ENCODE data around the gene NHSL1. TPM values are rescaled to one million over a fixed set of nuclear protein-coding genes. Genes with fewer than 3 reads are reported as not detected.

NHSL1 gene
- total and polyA plus RNA-seq, 2 donors (not counting 3 experiments of a cell fraction or from before 2014, with no cell fraction given): 24.8 to 55.0 TPM

DNA sequence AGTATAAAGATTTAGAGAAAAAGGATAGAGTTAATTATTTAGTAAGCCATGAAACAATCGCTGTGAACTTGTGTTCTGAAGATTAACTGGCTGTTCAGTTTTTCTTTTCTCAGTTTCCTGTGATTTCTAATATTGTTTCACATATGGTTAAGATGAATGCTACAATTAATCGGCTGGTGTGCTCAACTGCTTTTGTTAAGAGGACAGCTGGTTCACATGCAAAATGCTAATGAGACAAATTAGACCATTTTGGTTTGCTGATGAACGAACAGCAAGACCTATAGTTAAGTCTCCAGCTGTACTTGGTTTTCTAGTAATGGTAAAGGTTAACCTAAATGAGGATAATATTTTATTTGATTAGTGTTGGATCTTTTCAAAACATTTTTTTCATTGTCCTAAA, 10.8 kb upstream of the NHSL1 start:
- Histone ChIP-seq H3K4me1 (ENCODE audit: control insufficient read depth, extremely low read depth, insufficient read depth, low read length) (no peaks in the 10 kb centered on the region), H2AFZ (ENCODE audit: low read depth, low read length) (no peak overlapping the region), H4K20me1 (replicated peaks; ENCODE audit: control insufficient read depth, extremely low read depth, insufficient read depth, low read length) (peaks cover 13% of the 10 kb centered on the region), H3K9me3 (replicated peaks; ENCODE audit: control insufficient read depth, insufficient read depth, low read length) (no peaks in the 10 kb centered on the region), H3K27ac (ENCODE audit: insufficient read depth, low read depth, low read length) (no peak overlapping the region), H3K9me1 (replicated peaks; ENCODE audit: control insufficient read depth, extremely low read depth, insufficient read depth, low read length) (no peaks in the 10 kb centered on the region), H3K4me3 (replicated peaks in 1 of 3; ENCODE audit: insufficient read depth in 1 of 3, low read depth in 1 of 3, low read length in 3 of 3) (no peak overlapping the region), H3K79me2 (ENCODE audit: control insufficient read depth, insufficient read depth, low read length) (peaks cover 87% of the 10 kb centered on the region), H3K36me3 (ENCODE audit: control insufficient read depth in 2 of 2, extremely low read depth in 1 of 2, insufficient read depth in 2 of 2, low read length in 2 of 2) (no peaks in the 10 kb centered on the region), H3K27me3 (ENCODE audit: control insufficient read depth in 2 of 2, insufficient read depth in 2 of 2, low read length in 2 of 2) (no peaks in the 10 kb centered on the region), H3K9ac (replicated peaks; ENCODE audit: extremely low read depth, insufficient read depth, low read length) (no peak overlapping the region), H3K4me2 (ENCODE audit: insufficient read depth, low read length) (no peak overlapping the region)
- dilution Hi-C loops (cut with MboI; ENCODE audit: extremely low pct_ligation_motif_present, low sequenced_read_pairs): no loop called here
- intact Hi-C loops (cut with micrococcal nuclease): no loop called here
- DNase-seq (ENCODE audit: low read depth, low spot score) (no peak), FAIRE-seq (no peak)
- CTCF ChIA-PET: interaction anchor here (1.0 to 3.7 kb wide), 15 partner anchors 8 to 854 kb away, joined by 3 to 22 read pairs (median 7); partner anchors contain the start of gene NHSL1
- BruUV-seq (replicated peaks): no TSS peak
- TF ChIP-seq, protein P1, sequence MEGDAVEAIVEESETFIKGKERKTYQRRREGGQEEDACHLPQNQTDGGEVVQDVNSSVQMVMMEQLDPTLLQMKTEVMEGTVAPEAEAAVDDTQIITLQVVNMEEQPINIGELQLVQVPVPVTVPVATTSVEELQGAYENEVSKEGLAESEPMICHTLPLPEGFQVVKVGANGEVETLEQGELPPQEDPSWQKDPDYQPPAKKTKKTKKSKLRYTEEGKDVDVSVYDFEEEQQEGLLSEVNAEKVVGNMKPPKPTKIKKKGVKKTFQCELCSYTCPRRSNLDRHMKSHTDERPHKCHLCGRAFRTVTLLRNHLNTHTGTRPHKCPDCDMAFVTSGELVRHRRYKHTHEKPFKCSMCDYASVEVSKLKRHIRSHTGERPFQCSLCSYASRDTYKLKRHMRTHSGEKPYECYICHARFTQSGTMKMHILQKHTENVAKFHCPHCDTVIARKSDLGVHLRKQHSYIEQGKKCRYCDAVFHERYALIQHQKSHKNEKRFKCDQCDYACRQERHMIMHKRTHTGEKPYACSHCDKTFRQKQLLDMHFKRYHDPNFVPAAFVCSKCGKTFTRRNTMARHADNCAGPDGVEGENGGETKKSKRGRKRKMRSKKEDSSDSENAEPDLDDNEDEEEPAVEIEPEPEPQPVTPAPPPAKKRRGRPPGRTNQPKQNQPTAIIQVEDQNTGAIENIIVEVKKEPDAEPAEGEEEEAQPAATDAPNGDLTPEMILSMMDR (IDR thresholded peaks at IDR 0.05; ENCODE audit: extremely low read depth in 1 of 2, insufficient read depth in 1 of 2, low read depth in 1 of 2, low read length in 2 of 2): no peak
- TF ChIP-seq POLR2A (IDR thresholded peaks at IDR 0.05; ENCODE audit: low read depth, low read length) (no peak), EZH2 (IDR thresholded peaks at IDR 0.05; ENCODE audit: borderline replicate concordance, low read depth, low read length, severe bottlenecking) (no peak), FOS (IDR thresholded peaks at IDR 0.05; ENCODE audit: borderline replicate concordance, insufficient read depth, low read length) (no peak), POLR2AphosphoS5 (IDR thresholded peaks at IDR 0.05; ENCODE audit: insufficient read depth, low read depth, low read length) (no peak)
- TF ChIP-seq, protein P2, sequence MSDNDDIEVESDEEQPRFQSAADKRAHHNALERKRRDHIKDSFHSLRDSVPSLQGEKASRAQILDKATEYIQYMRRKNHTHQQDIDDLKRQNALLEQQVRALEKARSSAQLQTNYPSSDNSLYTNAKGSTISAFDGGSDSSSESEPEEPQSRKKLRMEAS (IDR thresholded peaks at IDR 0.05; ENCODE audit: insufficient read depth, insufficient read length): no peak
- POLR2A ChIA-PET: no interaction called here

Measured in endothelial cell of umbilical vein (primary cell).